Natural killer cell (primary cell): Measurements from ENCODE around the gene FRMD4A. TPM values are rescaled to one million over a fixed set of nuclear protein-coding genes. Genes with fewer than 3 reads are reported as not detected.

ENCODE experiments used
- ATAC-seq, 3 donors: fragments of 150-1000 bp in 2 of 3; fragments of 200-7000 bp in 1 of 3; cut with Tn5 transposase; 1 replicate in 1 of 3; 2 replicates in 2 of 3; pipeline ENCODE4 v1.10.0; 2021; ENCODE audit warnings: mild to moderate bottlenecking in 2 of 3, moderate library complexity in 2 of 3
- DNase-seq, 2 donors: peaks; one replicate each; pipeline versions ENCODE4 v3.0.0 to v3.0.0-alpha.2; 2013 to 2021; ENCODE audit warnings: mixed read lengths in 1 of 2
- H3K27ac ChIP-seq: one replicate; pipeline ENCODE4 v1.5.1; 2013; ENCODE audit warnings: mild to moderate bottlenecking, low read length
- H3K27me3 ChIP-seq: one replicate; pipeline ENCODE4 v1.6.1; 2013; ENCODE audit warnings: low read length; ENCODE audit not compliant: control insufficient read depth, insufficient read depth
- H3K36me3 ChIP-seq: one replicate; pipeline ENCODE4 v1.6.1; 2013; ENCODE audit warnings: low read length; ENCODE audit not compliant: control insufficient read depth, insufficient read depth
- H3K4me1 ChIP-seq: one replicate; pipeline ENCODE4 v1.6.1; 2013; ENCODE audit warnings: low read length; ENCODE audit not compliant: control insufficient read depth, insufficient read depth
- H3K4me3 ChIP-seq: one replicate; pipeline ENCODE4 v1.5.1; 2013; ENCODE audit warnings: low read length
- H3K9me3 ChIP-seq: one replicate; pipeline ENCODE4 v1.6.1; 2013; ENCODE audit warnings: low read length; ENCODE audit not compliant: control insufficient read depth, insufficient read depth
- H3K27ac Mint-ChIP-seq, 2 donors: one replicate each; pipeline ENCODE4 v1.8.0; 2022; ENCODE audit warnings: mild to moderate bottlenecking in 2 of 2, mixed read lengths in 2 of 2, moderate library complexity in 1 of 2
- H3K27me3 Mint-ChIP-seq, 2 donors: one replicate each; pipeline ENCODE4 v1.8.0; 2022; ENCODE audit warnings: low read depth in 2 of 2, mixed read lengths in 2 of 2
- H3K36me3 Mint-ChIP-seq: one replicate; pipeline ENCODE4 v1.8.0; 2022; ENCODE audit warnings: mixed read lengths
- H3K4me1 Mint-ChIP-seq, 2 donors: one replicate each; pipeline ENCODE4 v1.8.0; 2022; ENCODE audit warnings: mixed read lengths in 2 of 2
- H3K4me3 Mint-ChIP-seq: one replicate; pipeline ENCODE4 v1.8.0; 2022; ENCODE audit warnings: mild to moderate bottlenecking, moderate library complexity, mixed read lengths
- H3K9me3 Mint-ChIP-seq, 2 donors: one replicate each; pipeline ENCODE4 v1.8.0; 2022; ENCODE audit warnings: mixed read lengths in 2 of 2
- WGBS: methylation state at CpG from one replicate; pipeline ENCODE4 v1.1.7; 2013; ENCODE audit warnings: missing lambda C conversion rate; ENCODE audit not compliant: insufficient coverage; 5-methylcytosine and 5-hydroxymethylcytosine counted together
- intact Hi-C: fragments of 100-400 bp; cut with micrococcal nuclease; formaldehyde crosslinking; loops from one replicate; pipeline ENCODE4 v1.14.2; 2022
- total RNA-seq, 4 donors: library from RNA; stranded (reverse); fragments of 120-200 nt in 1 of 4; gene quantifications; one replicate each; pipeline versions ENCODE4 v1.2.3 to v1.2.4, GENCODE V29; 2013 to 2022
- TF ChIP-seq, protein P1 (sequence below): fragments of 200-600 bp; IDR thresholded peaks from one replicate; pipeline ENCODE4 v1.8.0; 2022; ENCODE audit warnings: antibody characterized with exemption

FRMD4A gene
- total RNA-seq, 3 donors from 2014 or later (not counting 1 experiment from before 2014, with no cell fraction given): 0.36 to 0.38 TPM; not detected in 1

DNA sequence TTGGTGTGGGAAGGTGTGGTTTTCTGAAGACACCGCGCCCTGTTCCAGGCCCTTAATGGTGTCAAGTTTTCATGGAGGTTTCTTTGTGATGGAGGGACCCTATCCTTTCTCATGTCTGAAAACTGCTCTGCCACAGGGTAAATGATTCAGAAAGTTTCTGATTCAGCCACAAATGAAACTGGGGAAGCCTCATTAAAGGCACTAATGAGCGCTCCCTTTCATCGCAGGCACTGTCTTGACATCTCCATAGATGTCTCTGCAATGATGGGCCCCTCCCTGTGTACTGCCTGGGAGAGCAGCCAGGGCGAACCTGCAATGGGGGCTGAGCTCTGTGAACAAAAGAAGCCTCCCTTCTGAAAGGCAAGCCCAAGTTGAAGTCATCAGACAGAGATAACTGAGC is 388.7 kb downstream of the FRMD4A start:
- no peak overlapping the region for H3K4me3 Mint-ChIP-seq

DNA sequence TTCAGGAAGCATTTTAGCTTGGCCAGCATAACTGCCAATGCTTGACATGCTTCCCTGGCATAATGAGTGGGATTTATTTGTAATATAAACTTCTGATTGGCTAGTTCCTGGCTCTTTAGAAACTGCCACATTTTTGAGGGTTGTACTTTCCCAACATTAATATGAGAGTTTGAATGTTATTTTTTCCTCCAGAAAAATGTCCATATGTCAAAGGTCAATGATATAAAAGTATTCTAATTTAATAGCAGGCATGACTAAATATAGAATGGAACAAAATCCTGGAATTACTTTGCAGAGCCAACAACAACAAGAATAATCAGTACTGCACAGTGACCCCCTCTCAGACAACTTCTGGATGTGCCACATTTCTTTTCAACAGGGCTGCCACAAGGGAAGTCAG is 391.3 kb downstream of the FRMD4A start:
- no peaks in the 10 kb centered on the region for H3K4me1 Mint-ChIP-seq
- H3K4me3 Mint-ChIP-seq: no peak overlapping the region
- Histone ChIP-seq H3K36me3 (no peaks in the 10 kb centered on the region), H3K9me3 (no peaks in the 10 kb centered on the region), H3K4me1 (no peaks in the 10 kb centered on the region), H3K4me3 (no peak overlapping the region), H3K27ac (no peak overlapping the region), H3K27me3 (peaks cover 3% of the 10 kb centered on the region)
- TF ChIP-seq, protein P1, sequence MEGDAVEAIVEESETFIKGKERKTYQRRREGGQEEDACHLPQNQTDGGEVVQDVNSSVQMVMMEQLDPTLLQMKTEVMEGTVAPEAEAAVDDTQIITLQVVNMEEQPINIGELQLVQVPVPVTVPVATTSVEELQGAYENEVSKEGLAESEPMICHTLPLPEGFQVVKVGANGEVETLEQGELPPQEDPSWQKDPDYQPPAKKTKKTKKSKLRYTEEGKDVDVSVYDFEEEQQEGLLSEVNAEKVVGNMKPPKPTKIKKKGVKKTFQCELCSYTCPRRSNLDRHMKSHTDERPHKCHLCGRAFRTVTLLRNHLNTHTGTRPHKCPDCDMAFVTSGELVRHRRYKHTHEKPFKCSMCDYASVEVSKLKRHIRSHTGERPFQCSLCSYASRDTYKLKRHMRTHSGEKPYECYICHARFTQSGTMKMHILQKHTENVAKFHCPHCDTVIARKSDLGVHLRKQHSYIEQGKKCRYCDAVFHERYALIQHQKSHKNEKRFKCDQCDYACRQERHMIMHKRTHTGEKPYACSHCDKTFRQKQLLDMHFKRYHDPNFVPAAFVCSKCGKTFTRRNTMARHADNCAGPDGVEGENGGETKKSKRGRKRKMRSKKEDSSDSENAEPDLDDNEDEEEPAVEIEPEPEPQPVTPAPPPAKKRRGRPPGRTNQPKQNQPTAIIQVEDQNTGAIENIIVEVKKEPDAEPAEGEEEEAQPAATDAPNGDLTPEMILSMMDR: no peak
- ATAC-seq (no peak), DNase-seq (no peak)
- H3K9me3 Mint-ChIP-seq: no peaks in the 10 kb centered on the region
- intact Hi-C loops: no loop called here
- H3K27ac Mint-ChIP-seq: no peak overlapping the region
- peaks cover 7 to 40% of the 10 kb centered on the region in 2 donors for H3K27me3 Mint-ChIP-seq
- no peaks in the 10 kb centered on the region for H3K36me3 Mint-ChIP-seq

More for the DNA sequence above, 388.7 kb downstream of the FRMD4A start:
- Mint-ChIP-seq H3K36me3 (no peaks in the 10 kb centered on the region), H3K27me3 (peaks cover 6 to 26% of the 10 kb centered on the region in 2 donors), H3K27ac (no peak overlapping the region), H3K9me3 (no peaks in the 10 kb centered on the region), H3K4me1 (no peaks in the 10 kb centered on the region)
- WGBS: 66% methylated on average over 5 of the region's 5 CpGs
- Histone ChIP-seq H3K27ac (no peak overlapping the region), H3K4me1 (no peaks in the 10 kb centered on the region), H3K4me3 (no peak overlapping the region), H3K9me3 (no peaks in the 10 kb centered on the region), H3K27me3 (no peaks in the 10 kb centered on the region), H3K36me3 (no peaks in the 10 kb centered on the region)
- no peak for ATAC-seq
- TF ChIP-seq, protein P1: no peak
- intact Hi-C loops: no loop called here
- no peak for DNase-seq

DNA sequence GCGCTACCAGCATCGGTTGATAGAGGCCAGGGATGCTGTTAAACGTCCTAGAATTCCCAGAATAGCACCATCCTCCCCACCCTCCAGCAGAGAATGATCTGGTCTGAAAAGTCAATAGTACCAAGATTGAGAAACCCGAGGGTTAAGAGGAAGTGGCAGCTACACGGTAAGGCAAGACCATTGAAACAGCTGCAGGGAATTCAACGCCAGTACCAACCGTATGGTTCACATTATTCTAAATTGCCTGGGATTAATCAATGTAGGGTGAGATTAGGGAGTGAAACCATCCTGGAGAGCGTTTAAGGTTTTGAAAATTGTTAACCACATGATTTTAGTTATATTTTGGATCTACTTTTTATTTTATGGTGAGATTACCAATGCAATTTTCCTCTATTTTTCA is 391.8 kb downstream of the FRMD4A start:
- DNase-seq (no peak), ATAC-seq (no peak)
- Histone ChIP-seq H3K4me1 (no peaks in the 10 kb centered on the region), H3K27me3 (peaks cover 3% of the 10 kb centered on the region), H3K27ac (no peak overlapping the region), H3K36me3 (no peaks in the 10 kb centered on the region), H3K4me3 (no peak overlapping the region), H3K9me3 (no peaks in the 10 kb centered on the region)
- Mint-ChIP-seq H3K36me3 (no peaks in the 10 kb centered on the region), H3K27me3 (peaks cover 7 to 42% of the 10 kb centered on the region in 2 donors), H3K27ac (no peak overlapping the region), H3K4me1 (no peaks in the 10 kb centered on the region), H3K4me3 (no peak overlapping the region), H3K9me3 (no peaks in the 10 kb centered on the region)
- TF ChIP-seq, protein P1: no peak
- WGBS: 71% methylated on average over 7 of the region's 8 CpGs
- intact Hi-C loops: no loop called here

DNA sequence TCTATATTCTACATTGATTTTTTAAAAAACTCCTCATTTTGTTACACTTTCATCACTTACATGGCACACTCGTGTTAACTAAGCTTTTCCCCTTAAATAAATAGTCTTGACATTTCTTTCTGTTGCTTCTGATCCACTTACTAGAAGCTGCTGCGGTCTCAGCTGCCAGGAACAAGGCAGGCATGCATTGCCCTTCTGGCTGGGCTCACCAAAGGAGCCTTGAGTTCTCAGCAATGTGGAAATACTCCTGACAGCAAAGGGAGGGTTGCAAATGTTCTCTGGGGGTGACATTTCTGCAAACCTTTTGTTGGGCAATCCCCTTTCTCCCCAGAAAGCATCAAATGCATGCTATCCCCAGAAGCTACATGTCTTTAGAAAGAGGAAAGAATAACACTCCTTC is 393.9 kb downstream of the FRMD4A start:
- no peak for DNase-seq
- WGBS: 78% methylated on average over 2 of the region's 2 CpGs
- TF ChIP-seq, protein P1: no peak
- Mint-ChIP-seq H3K27me3 (peaks cover 15 to 55% of the 10 kb centered on the region in 2 donors), H3K27ac (no peak overlapping the region), H3K36me3 (no peaks in the 10 kb centered on the region), H3K4me3 (no peak overlapping the region), H3K4me1 (no peaks in the 10 kb centered on the region), H3K9me3 (no peaks in the 10 kb centered on the region)
- Histone ChIP-seq H3K27ac (no peak overlapping the region), H3K9me3 (no peaks in the 10 kb centered on the region), H3K27me3 (peaks cover 3% of the 10 kb centered on the region), H3K4me1 (no peaks in the 10 kb centered on the region), H3K36me3 (no peaks in the 10 kb centered on the region), H3K4me3 (no peak overlapping the region)
- intact Hi-C loops: no loop called here
- no peak for ATAC-seq
